GM10248 (cell line): ENCODE results near the gene CYBRD1.

Experiments used
- CTCF ChIA-PET: fragments of 300-600 bp; sonication (Branson Sonifier 250); formaldehyde crosslinking; extraction: SDS; loops from one replicate; lab custom pipeline; 2021; ENCODE audit warnings: antibody characterized with exemption; lab: Yijun Ruan, JAX
- POLR2A ChIA-PET: fragments of 350-650 bp; sonication (Branson Sonifier 250); formaldehyde crosslinking; extraction: SDS; loops from one replicate; lab custom pipeline; 2020; ENCODE audit warnings: antibody characterized with exemption; lab: Yijun Ruan, JAX
- DNase-seq: peaks from one replicate; pipeline ENCODE4 v3.0.0; 2012; ENCODE audit errors: extremely low spot score
- CTCF ChIP-seq: IDR thresholded peaks from 2 replicates; pipeline ENCODE4 v1.5.1; 2012; ENCODE audit warnings: mild to moderate bottlenecking, low read depth; ENCODE audit errors: extremely low read depth, missing control alignments, control extremely low read depth

The CYBRD1 gene

GRCh38 chr2:171554991-171555615, 32.8 kb downstream of the CYBRD1 start:
- no peak for TF ChIP-seq CTCF
- DNase-seq, result no peak
- POLR2A ChIA-PET, result no interaction called here
- CTCF ChIA-PET, result interaction anchor here (0.9 to 1.6 kb wide), 6 partner anchors 8 to 149 kb away, joined by 3 to 4 read pairs (median 3); no protein-coding TSS in a partner anchor

GRCh38 chr2:171557363-171557762, 35.1 kb downstream of the CYBRD1 start:
- POLR2A ChIA-PET, result interaction anchor here (0.6 kb wide), 1 partner anchor 9 kb away, joined by 7 read pairs; no protein-coding TSS in a partner anchor
- no peak for DNase-seq
- no peak for TF ChIP-seq CTCF
- CTCF ChIA-PET, result interaction anchor here (1.9 to 2.7 kb wide), 3 partner anchors 11 to 31 kb away, joined by 5 to 7 read pairs (median 6); no protein-coding TSS in a partner anchor

- POLR2A ChIA-PET, result no interaction called here
- CTCF ChIA-PET, result no interaction called here
- DNase-seq, result no peak
- no peak for TF ChIP-seq CTCF
Observed at GRCh38 chr2:171563301-171563700, 41.0 kb downstream of the CYBRD1 start.

GRCh38 chr2:171564463-171564862, 42.2 kb downstream of the CYBRD1 start:
- DNase-seq, result no peak
- TF ChIP-seq CTCF, result no peak
- CTCF ChIA-PET, result no interaction called here
- POLR2A ChIA-PET, result no interaction called here

GRCh38 chr2:171566057-171566456, 43.8 kb downstream of the CYBRD1 start:
- CTCF ChIA-PET, result interaction anchor here (0.9 to 1.7 kb wide), 5 partner anchors 10 to 548 kb away, joined by 3 to 4 read pairs (median 3); no protein-coding TSS in a partner anchor
- TF ChIP-seq CTCF, result no peak
- no peak for DNase-seq
- POLR2A ChIA-PET, result no interaction called here

- POLR2A ChIA-PET, result no interaction called here
- CTCF ChIA-PET, result interaction anchor here (0.9 to 1.7 kb wide), 5 partner anchors 9 to 547 kb away, joined by 3 to 4 read pairs (median 3); no protein-coding TSS in a partner anchor
- DNase-seq, result no peak
- TF ChIP-seq CTCF, result no peak
Observed at GRCh38 chr2:171566753-171567152, 44.5 kb downstream of the CYBRD1 start.
